Heart right ventricle (tissue), 16 donors: ENCODE results near the gene COQ9. TPM values are rescaled to one million over a fixed set of nuclear protein-coding genes. Genes with fewer than 3 reads are reported as not detected.

Experiments used
- ATAC-seq, 8 donors: fragments of 200-7000 bp; cut with Tn5 transposase; one replicate each; pipeline ENCODE4 v1.9.1; 2020; ENCODE audit warnings: mild to moderate bottlenecking in 8 of 8, moderate library complexity in 8 of 8, moderate number of reproducible peaks in 1 of 8
- DNase-seq, 2 donors: peaks; one replicate each; pipeline ENCODE4 v3.0.0-alpha.2; 2020
- H3K27ac ChIP-seq, 10 donors: fragments of 200-600 bp; sonication (generic) in 2 of 10; one replicate each; pipeline versions ENCODE4 v1.5.0 to v1.8.0; 2020 to 2022; ENCODE audit warnings: mild to moderate bottlenecking in 3 of 10
- H3K27me3 ChIP-seq, 7 donors: fragments of 200-600 bp; one replicate each; pipeline ENCODE4 v1.8.0; 2021 to 2022; ENCODE audit warnings: mild to moderate bottlenecking in 2 of 7
- H3K36me3 ChIP-seq, 9 donors: fragments of 200-600 bp; sonication (generic) in 1 of 9; one replicate each; pipeline versions ENCODE4 v1.5.0 to v1.8.0; 2020 to 2022; ENCODE audit warnings: mild to moderate bottlenecking in 2 of 9
- H3K4me1 ChIP-seq, 9 donors: fragments of 200-600 bp; sonication (generic) in 1 of 9; one replicate each; pipeline versions ENCODE4 v1.5.0 to v1.8.0; 2020 to 2022; ENCODE audit warnings: mild to moderate bottlenecking in 4 of 9
- H3K4me3 ChIP-seq, 10 donors: fragments of 200-600 bp; sonication (generic) in 2 of 10; one replicate each; pipeline versions ENCODE4 v1.5.0 to v1.8.0; 2020 to 2022; ENCODE audit warnings: mild to moderate bottlenecking in 7 of 10, moderate library complexity in 2 of 10
- H3K9me3 ChIP-seq, 11 donors: fragments of 200-600 bp in 10 of 11; sonication (generic) in 2 of 11; one replicate each; pipeline versions ENCODE4 v1.5.0 to v1.8.0; 2013 to 2022; ENCODE audit warnings: mild to moderate bottlenecking in 2 of 11, control low read depth in 1 of 11, moderate library complexity in 1 of 11
- CTCF ChIP-seq, 9 donors: fragments of 200-600 bp; sonication (generic) in 2 of 9; IDR thresholded peaks; one replicate each; pipeline versions ENCODE4 v1.5.0 to v1.8.0; 2021 to 2022; ENCODE audit warnings: antibody characterized with exemption in 9 of 9, mild to moderate bottlenecking in 5 of 9, moderate library complexity in 1 of 9
- WGBS, 2 donors: extraction: QIAGEN DNeasy Blood & Tissue Kit; methylation state at CpG; one replicate each; pipeline ENCODE4 v1.1.7; 2013; ENCODE audit warnings: inconsistent platforms in 1 of 2; 5-methylcytosine and 5-hydroxymethylcytosine counted together
- intact Hi-C, 10 donors: fragments of 100-400 bp; cut with DNase I; formaldehyde crosslinking; loops; one replicate each; pipeline versions ENCODE4 v1.11.1 to v1.14.2; 2022
- polyA plus RNA-seq, 2 donors: library from polyadenylated mRNA; stranded (reverse); fragments of 200-250 nt; gene quantifications; one replicate each; pipeline ENCODE4 v1.2.3, GENCODE V29; 2013
- total RNA-seq, 10 donors: library from RNA; stranded (reverse); fragmentation: NEBNext Ultra II Directional in 3 of 10; extraction: Animal tissue kit (Norgen Biotek cat#: 25700) in 3 of 10; gene quantifications; one replicate each; pipeline versions ENCODE4 v1.2.1 to v1.2.4, GENCODE V29; 2021 to 2023
- donor health status: Arrhythmogenic right ventricular cardiomyopathy.
- donor health status: ischemic (EF 13 %, LVEDD 7.1; RV severe dilation, severe dysfunction).
- donor health status: healthy with polysubstance abuse.
- donor health status: DM: no; HTN: yes; CAD: no.
- donor health status: DM: no; HTN: no; CAD: no.
- donor health status: ischemic (EF 25% LVEDD 6.9; RV normal size, moderate dysfunction).
- donor health status: ischemic (EF 25% LVEDD 5.7; RV mildly dilated, moderate dysfunction).
- donor health status: healthy.
- donor health status: DM: yes; HTN: yes; CAD: no.
- donor health status: Ischemic cardiomyopathy.
- donor health status: ischemic (EF 35%, LVEDD 5.7; RV mildly dilated, moderate dysfunction).
- donor health status: nonischemic (EF 11% LVEDD 7.7; RV severe dilation, severe dysfunction).
- donor health status: DM: yes; HTN: yes; CAD: no.
- donor health status: PGD.
- donor health status: ischemic (EF 29% LVEDD 5.4; RV normal size, mild dysfunction).
- donor health status: nonischemic (EF 23%, LVEDD 6.1; RV moderate dilation, normal function).

The COQ9 gene
- total and polyA plus RNA-seq, 12 donors: 135 to 475 (median 207) TPM

DNA sequence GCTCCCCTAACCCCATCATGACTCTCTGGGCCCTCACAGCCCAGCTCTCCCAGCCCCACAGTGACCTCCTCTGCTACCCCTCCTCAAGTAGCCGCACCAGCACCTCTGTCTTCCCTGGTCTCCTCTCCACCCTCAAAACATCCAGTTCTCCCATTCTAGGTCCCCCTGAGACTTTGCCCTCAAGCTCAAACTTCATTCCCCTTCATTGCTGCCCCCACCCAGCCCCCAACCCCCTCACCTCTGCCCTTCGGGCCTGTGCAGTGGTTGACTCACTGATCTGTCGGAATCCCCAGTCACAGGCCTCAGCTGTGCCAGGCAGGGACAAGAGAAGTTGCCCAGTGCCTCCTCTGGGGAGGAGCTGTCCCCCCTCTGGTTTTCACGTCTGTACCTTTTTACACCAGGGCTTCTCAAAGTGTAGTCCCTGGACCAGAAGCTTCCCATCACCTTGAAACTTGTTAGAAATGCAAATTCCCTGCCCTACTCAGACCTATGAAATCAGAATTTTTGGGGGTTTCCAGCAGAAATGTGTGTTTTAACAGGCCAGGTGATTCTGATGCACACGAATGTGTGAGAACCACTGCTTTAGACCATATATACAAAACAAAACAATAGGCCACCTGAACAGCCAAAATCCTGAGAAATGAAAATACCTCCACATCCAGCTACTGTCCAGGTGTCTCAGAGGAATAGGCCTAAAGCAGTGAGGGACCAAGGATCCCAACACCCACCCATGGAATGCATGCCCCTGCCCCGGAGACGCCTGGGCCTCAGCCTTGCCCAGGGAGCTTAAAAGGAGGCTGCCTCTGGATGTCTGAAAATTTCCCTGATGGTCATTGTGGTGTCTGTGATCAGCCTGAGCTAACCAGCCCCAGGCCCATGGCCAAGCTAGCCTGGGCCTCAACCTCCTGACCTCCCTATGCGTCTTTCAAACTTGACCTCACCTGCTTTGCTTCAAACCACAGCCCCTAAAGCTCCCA is 39.9 kb downstream of the COQ9 start:
- intact Hi-C loops: loop anchor here in 1 of 10 donors (5.0 kb wide), 1 partner anchor 45 kb away; no protein-coding TSS in a partner anchor
- H3K27ac ChIP-seq: peak overlapping the region in 8 of 10 donors; percentile 27 to 77 (median 50)
- peak overlapping the region in 9 of 10 donors; percentile 58 to 90 (median 84) for H3K4me3 ChIP-seq
- no peak for TF ChIP-seq CTCF (IDR thresholded peaks at IDR 0.05)
- H3K27me3 ChIP-seq: peaks cover 0 to 7% (median 0%) of the 10 kb centered on the region in 7 donors
- H3K9me3 ChIP-seq: no peaks in the 10 kb centered on the region
- no peaks in the 10 kb centered on the region for H3K36me3 ChIP-seq
- WGBS, 2 donors: 86 to 88% methylated on average over 8 of the region's 8 CpGs
- ATAC-seq (no peak), DNase-seq (no peak)
- peaks cover 5 to 26% (median 21%) of the 10 kb centered on the region in 9 donors for H3K4me1 ChIP-seq

- no peaks in the 10 kb centered on the region for H3K36me3 ChIP-seq
- intact Hi-C loops: loop anchor here in 1 of 10 donors (5.0 kb wide), 1 partner anchor 43 kb away; no protein-coding TSS in a partner anchor
- peaks cover 0 to 7% (median 0%) of the 10 kb centered on the region in 7 donors for H3K27me3 ChIP-seq
- no peak for ATAC-seq
- WGBS, 2 donors: 97 to 98% methylated on average over 5 of the region's 5 CpGs
- no peaks in the 10 kb centered on the region for H3K9me3 ChIP-seq
- no peak overlapping the region for H3K4me3 ChIP-seq
- H3K27ac ChIP-seq: no peak overlapping the region
- no peak for TF ChIP-seq CTCF (IDR thresholded peaks at IDR 0.05)
- H3K4me1 ChIP-seq: peaks cover 5 to 26% (median 21%) of the 10 kb centered on the region in 9 donors
- DNase-seq: no peak
These were observed 42.0 kb downstream of the COQ9 start for GRCh38 chr16:57489229-57489628.

GRCh38 chr16:57493767-57494166 is 46.5 kb downstream of the COQ9 start:
- H3K36me3 ChIP-seq: no peaks in the 10 kb centered on the region
- no peaks in the 10 kb centered on the region for H3K9me3 ChIP-seq
- WGBS, 2 donors: 94 to 95% methylated on average over 4 of the region's 4 CpGs
- no peaks in the 10 kb centered on the region for H3K4me1 ChIP-seq
- no peaks in the 10 kb centered on the region for H3K27me3 ChIP-seq
- no peak for DNase-seq
- TF ChIP-seq CTCF (IDR thresholded peaks at IDR 0.05): no peak
- H3K27ac ChIP-seq: no peak overlapping the region
- ATAC-seq: no peak
- H3K4me3 ChIP-seq: no peak overlapping the region
- intact Hi-C loops: no loop called here

DNA sequence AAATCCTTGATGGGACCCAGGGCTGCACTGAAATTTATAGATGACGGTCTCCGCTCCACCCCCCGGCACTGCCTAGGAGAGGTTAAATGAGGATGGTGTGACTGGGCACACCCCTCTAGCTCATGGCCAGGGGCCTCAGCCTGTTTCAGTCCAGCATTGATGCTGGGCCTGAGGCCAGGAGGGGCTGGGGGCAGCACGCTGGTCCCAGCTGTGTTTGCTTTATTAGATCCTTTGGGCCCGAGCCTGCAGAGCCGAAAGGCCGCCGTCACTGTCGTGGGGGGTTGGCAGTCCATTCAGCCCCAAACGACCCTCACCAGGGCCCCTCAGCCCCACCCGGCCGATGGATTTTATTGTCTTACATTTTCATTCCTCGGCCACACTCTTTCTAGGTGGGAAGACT is 49.8 kb downstream of the COQ9 start:
- H3K36me3 ChIP-seq: no peaks in the 10 kb centered on the region
- intact Hi-C loops: no loop called here
- ATAC-seq (no peak), DNase-seq (no peak)
- H3K27me3 ChIP-seq: no peaks in the 10 kb centered on the region
- no peak overlapping the region for H3K27ac ChIP-seq
- WGBS, 2 donors: 82 to 84% methylated on average over 13 of the region's 13 CpGs
- no peak overlapping the region for H3K4me3 ChIP-seq
- no peak for TF ChIP-seq CTCF (IDR thresholded peaks at IDR 0.05)
- no peaks in the 10 kb centered on the region for H3K9me3 ChIP-seq
- no peaks in the 10 kb centered on the region for H3K4me1 ChIP-seq
